Ovary (tissue), 9 donors: ENCODE results near the gene ENOX1. TPM values are rescaled to one million over a fixed set of nuclear protein-coding genes. Genes with fewer than 3 reads are reported as not detected.

Experiments used
- DNase-seq, 5 donors: peaks; one replicate each; pipeline ENCODE4 v3.0.0-alpha.2; 2019 to 2020
- H3K27ac ChIP-seq, 2 donors: fragments of 200-600 bp; one replicate each; pipeline versions ENCODE4 v1.5.1 to v1.8.0; 2019 to 2022
- H3K27me3 ChIP-seq: fragments of 200-600 bp; one replicate; pipeline ENCODE4 v1.8.0; 2022
- H3K36me3 ChIP-seq: fragments of 200-600 bp; sonication (generic); one replicate; pipeline ENCODE4 v1.5.1; 2019
- H3K4me1 ChIP-seq: one replicate; pipeline ENCODE4 v1.8.1; 2013; ENCODE audit warnings: mild to moderate bottlenecking, moderate library complexity; ENCODE audit not compliant: insufficient read depth
- H3K4me3 ChIP-seq: fragments of 200-600 bp; sonication (generic); one replicate; pipeline ENCODE4 v1.5.1; 2017
- H3K9me3 ChIP-seq, 2 donors: fragments of 200-600 bp in 1 of 2; sonication (generic) in 1 of 2; one replicate each; pipeline versions ENCODE4 v1.5.1 to v1.8.1; 2013 to 2019; ENCODE audit warnings: mild to moderate bottlenecking in 1 of 2, moderate library complexity in 1 of 2
- CTCF ChIP-seq, 3 donors: fragments of 450-650 bp in 2 of 3; fragments of 200-600 bp in 1 of 3; IDR thresholded peaks; one replicate each; pipeline versions ENCODE4 v1.5.1 to v1.8.0; 2016 to 2022; ENCODE audit warnings: antibody characterized with exemption in 3 of 3, mild to moderate bottlenecking in 1 of 3
- EP300 ChIP-seq: sonication (generic); formaldehyde crosslinking; IDR thresholded peaks from one replicate; pipeline ENCODE4 v1.6.1; 2017; ENCODE audit warnings: antibody characterized with exemption
- POLR2A ChIP-seq: fragments of 450-650 bp; IDR thresholded peaks from one replicate; pipeline ENCODE4 v1.6.1; 2017; ENCODE audit warnings: antibody characterized with exemption, mild to moderate bottlenecking, moderate library complexity
- WGBS, 3 donors: extraction: QIAGEN DNeasy Blood & Tissue Kit in 1 of 3; methylation state at CpG; one replicate each; pipeline versions ENCODE4 v1.1.5 to v1.1.7; 2013 to 2017; 5-methylcytosine and 5-hydroxymethylcytosine counted together
- intact Hi-C, 4 donors: fragments of 100-400 bp; cut with DNase I; formaldehyde crosslinking; loops; one replicate each; pipeline versions ENCODE4 v1.11.0 to v1.15.1; 2022 to 2023
- polyA plus RNA-seq, 2 donors: library from polyadenylated mRNA; stranded (reverse); fragments of 200-250 nt in 1 of 2; fragments of 350-450 nt in 1 of 2; fragmentation: Illumina TruSeq in 1 of 2; extraction: RNeasy Lipid Tissue Mini Kit (QIAGEN cat#74804) in 1 of 2; gene quantifications; one replicate each; pipeline ENCODE4 v1.2.3, GENCODE V29; 2013 to 2014
- total RNA-seq, 7 donors: library from RNA; depleted of rRNA in 2 of 7; stranded (reverse); fragments of >200 nt in 2 of 7; fragmentation: NEBNext Ultra II Directional in 3 of 7; extraction: Animal tissue kit (Norgen Biotek cat#: 25700) in 3 of 7; gene quantifications; one replicate each; pipeline versions ENCODE4 v1.1.0 to v1.2.4, GENCODE V29; 2016 to 2023
- donor health status: DM: no; HTN: no; CAD: no; lungs with moderate emphysema.
- donor health status: DM: no; HTN: no; CAD: no.
- donor health status: Bipolar disorder and iron deficiency.
- donor health status: DM: yes; HTN: yes; CAD: no.
- donor health status: DM: no; HTN: no; CAD: no.
- donor health status: DM: yes; HTN: yes; CAD: no.

ENOX1 gene
- total and polyA plus RNA-seq, 9 donors, result 3.6 to 17.5 (median 7.8) TPM

GRCh38 chr13:43520351-43520750 is 266.4 kb downstream of the ENOX1 start:
- 79 to 96% (median 87%) methylated on average over 5 of the region's 5 CpGs for WGBS, 3 donors
- TF ChIP-seq EP300, result no peak
- TF ChIP-seq CTCF (IDR thresholded peaks at IDR 0.05), result no peak
- no peak for TF ChIP-seq POLR2A
- peaks cover 13% of the 10 kb centered on the region for H3K4me1 ChIP-seq
- H3K27me3 ChIP-seq, result no peaks in the 10 kb centered on the region
- no peak overlapping the region for H3K27ac ChIP-seq
- no peaks in the 10 kb centered on the region for H3K9me3 ChIP-seq
- no peak for DNase-seq
- no peaks in the 10 kb centered on the region for H3K36me3 ChIP-seq
- intact Hi-C loops, result no loop called here
- no peak overlapping the region for H3K4me3 ChIP-seq

- no peak overlapping the region for H3K27ac ChIP-seq
- no peaks in the 10 kb centered on the region for H3K9me3 ChIP-seq
- no peak for DNase-seq
- no peaks in the 10 kb centered on the region for H3K27me3 ChIP-seq
- no peak overlapping the region for H3K4me3 ChIP-seq
- H3K36me3 ChIP-seq, result no peaks in the 10 kb centered on the region
- H3K4me1 ChIP-seq, result peaks cover 13% of the 10 kb centered on the region
- TF ChIP-seq EP300, result no peak
- TF ChIP-seq POLR2A, result no peak
- no peak for TF ChIP-seq CTCF (IDR thresholded peaks at IDR 0.05)
- intact Hi-C loops, result loop anchor here in 1 of 4 donors (10.0 kb wide), 1 partner anchor 266 kb away; the partner anchor contains the start of gene ENOX1
These were observed 267.9 kb downstream of the ENOX1 start for GRCh38 chr13:43518833-43519232.

GRCh38 chr13:43516401-43516833 is 270.4 kb downstream of the ENOX1 start:
- TF ChIP-seq CTCF (IDR thresholded peaks at IDR 0.05) (peak in 1 of 3 donors; percentile 17), EP300 (no peak), POLR2A (no peak)
- intact Hi-C loops, result loop anchor here in 1 of 4 donors (10.0 kb wide), 1 partner anchor 268 kb away; the partner anchor contains the start of gene ENOX1
- H3K27ac ChIP-seq, result peak overlapping the region in 1 of 2 donors; percentile 54
- H3K4me1 ChIP-seq, result peaks cover 12% of the 10 kb centered on the region
- no peaks in the 10 kb centered on the region for H3K36me3 ChIP-seq
- H3K4me3 ChIP-seq, result no peak overlapping the region
- peak in 2 of 5 donors; percentile 55 to 65 for DNase-seq
- H3K9me3 ChIP-seq, result no peaks in the 10 kb centered on the region
- no peaks in the 10 kb centered on the region for H3K27me3 ChIP-seq
- WGBS, 3 donors, result 6 to 12% (median 9%) methylated on average over 2 of the region's 2 CpGs

- WGBS, 3 donors, result 48 to 74% (median 65%) methylated on average over 1 of the region's 1 CpG
- DNase-seq, result no peak
- no peak overlapping the region for H3K4me3 ChIP-seq
- intact Hi-C loops, result loop anchor here in 1 of 4 donors (10.0 kb wide), 1 partner anchor 269 kb away; the partner anchor contains the start of gene ENOX1
- no peaks in the 10 kb centered on the region for H3K9me3 ChIP-seq
- H3K4me1 ChIP-seq, result peaks cover 12% of the 10 kb centered on the region
- TF ChIP-seq EP300 (no peak), POLR2A (no peak), CTCF (IDR thresholded peaks at IDR 0.05) (no peak)
- peak overlapping the region in 1 of 2 donors; percentile 54 for H3K27ac ChIP-seq
- no peaks in the 10 kb centered on the region for H3K36me3 ChIP-seq
- H3K27me3 ChIP-seq, result no peaks in the 10 kb centered on the region
These were observed 271.2 kb downstream of the ENOX1 start for GRCh38 chr13:43515531-43515930.
